HG03469 (cell line): ENCODE measurements around the gene DDX5.
"Not testable (repeated sequence)": the region's sequence is repeated elsewhere in the genome, so short reads cannot be mapped to it uniquely, and the experiment has no call there.

Experiments used
- ATAC-seq: cut with Tn5 transposase; IDR thresholded peaks from one replicate; pipeline ENCODE4 v1.9.1; 2021; ENCODE audit warnings: mild to moderate bottlenecking, moderate library complexity, moderate number of reproducible peaks; ENCODE audit not compliant: unreplicated experiment

Gene DDX5

DNA sequence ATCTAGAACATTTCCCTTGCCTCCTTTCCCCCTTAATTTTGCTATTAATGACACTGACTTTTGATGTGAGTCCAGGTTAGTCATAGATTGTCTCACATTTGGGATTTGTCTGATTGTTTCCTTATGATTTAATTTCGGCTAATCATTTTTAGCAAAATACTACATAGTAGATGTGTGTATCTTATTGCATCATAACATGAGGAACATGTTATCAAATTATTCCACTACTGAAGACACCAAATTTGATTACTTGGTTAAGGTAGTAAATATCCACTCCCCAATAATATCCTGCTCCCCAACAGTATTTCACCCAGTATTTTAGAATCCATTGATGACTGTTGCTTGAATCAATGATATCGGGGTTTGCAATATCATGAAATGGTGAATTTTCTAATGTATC, 12.0 kb downstream of the DDX5 start:
- no peak for ATAC-seq

DNA sequence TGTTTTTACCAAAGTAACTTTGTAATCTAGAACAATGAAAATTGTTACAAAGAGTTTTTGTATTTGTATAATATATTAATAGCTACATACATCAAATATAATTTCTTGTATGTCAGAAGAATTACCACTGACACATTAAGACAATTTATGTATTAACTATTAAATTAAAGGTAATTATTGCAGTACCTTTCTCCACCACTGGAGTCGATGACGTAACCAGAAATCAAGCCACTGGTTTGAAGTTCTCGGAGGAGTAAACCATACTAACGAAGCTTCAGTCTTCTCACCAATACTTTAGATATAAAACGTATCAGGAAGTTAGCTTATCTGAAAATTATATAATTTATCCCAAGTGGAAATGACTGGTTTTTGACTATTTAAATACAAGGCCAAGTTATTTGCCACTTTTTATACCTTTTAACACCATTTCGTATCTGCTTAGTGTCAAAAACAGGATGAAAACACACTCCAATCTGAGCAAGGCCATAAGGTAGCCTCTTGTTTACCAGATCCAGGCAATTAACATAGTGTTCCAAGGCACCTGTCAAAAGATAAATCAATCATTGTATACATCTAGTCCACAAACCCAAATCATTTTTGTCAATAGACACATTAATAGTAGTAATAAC, 13.5 kb downstream of the DDX5 start:
- ATAC-seq = no peak

DNA sequence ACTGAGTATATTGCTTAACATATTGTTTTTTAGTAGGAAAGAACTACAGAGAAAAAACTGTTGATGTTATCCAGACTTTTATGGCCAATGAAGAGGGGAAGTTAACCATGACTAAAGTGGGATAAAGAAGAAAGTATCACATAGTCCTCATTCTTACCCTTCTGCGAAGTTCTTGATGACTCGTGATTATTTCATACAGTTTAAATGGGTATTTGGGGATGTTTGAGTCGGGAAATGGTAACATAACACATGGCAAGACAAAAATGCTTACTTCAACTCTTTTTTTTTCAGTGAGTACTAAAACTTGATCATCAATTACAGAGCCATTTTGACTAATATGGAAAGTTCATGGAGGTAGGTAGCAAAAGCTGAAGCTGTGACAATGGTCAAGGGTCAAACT, 14.1 kb downstream of the DDX5 start:
- no peak for ATAC-seq

GRCh38 chr17:64491034-64491860, 14.8 kb downstream of the DDX5 start:
- no peak for ATAC-seq

GRCh38 chr17:64488301-64488700, 17.8 kb downstream of the DDX5 start:
- ATAC-seq = no peak

GRCh38 chr17:64484380-64484779, 21.7 kb downstream of the DDX5 start:
- ATAC-seq = no peak

DNA sequence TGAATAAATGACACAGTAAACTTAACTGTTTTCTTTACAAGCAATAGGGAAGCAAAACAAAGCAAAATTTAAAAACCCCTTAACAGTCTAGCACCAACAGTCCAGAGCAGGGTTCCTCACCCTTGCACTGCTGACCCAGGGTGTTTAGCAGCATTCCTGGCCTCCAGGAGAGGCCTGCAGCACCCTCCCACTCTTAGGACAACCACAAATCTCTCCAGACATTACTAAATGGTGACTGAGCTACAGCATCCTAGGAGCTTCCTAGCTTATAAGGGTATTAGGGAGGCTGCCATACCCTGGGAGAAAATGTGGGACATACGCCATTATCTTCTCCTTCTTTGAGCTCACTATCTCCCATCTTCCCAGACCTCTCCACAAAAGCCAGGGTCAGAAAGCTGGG, 25.1 kb downstream of the DDX5 start:
- no peak for ATAC-seq

DNA sequence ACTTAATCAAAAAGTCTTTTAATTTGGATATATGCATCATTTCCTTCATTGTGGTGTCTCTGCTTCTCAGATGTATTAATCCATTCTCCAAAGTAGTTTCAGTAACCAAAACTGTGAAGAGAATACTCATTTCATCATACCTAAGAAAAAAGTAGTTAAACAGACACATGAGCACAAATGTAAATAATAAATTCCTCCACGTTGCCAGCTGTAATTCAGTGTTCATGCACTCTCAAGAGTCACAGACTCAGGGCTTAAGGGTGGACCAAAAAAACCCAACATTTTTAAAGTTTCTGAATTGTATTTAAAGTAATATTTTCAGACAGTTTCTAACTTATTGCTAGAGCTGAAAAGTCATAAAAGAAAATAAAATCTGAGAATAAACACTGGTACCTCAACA, 28.2 kb downstream of the DDX5 start:
- no peak for ATAC-seq

DNA sequence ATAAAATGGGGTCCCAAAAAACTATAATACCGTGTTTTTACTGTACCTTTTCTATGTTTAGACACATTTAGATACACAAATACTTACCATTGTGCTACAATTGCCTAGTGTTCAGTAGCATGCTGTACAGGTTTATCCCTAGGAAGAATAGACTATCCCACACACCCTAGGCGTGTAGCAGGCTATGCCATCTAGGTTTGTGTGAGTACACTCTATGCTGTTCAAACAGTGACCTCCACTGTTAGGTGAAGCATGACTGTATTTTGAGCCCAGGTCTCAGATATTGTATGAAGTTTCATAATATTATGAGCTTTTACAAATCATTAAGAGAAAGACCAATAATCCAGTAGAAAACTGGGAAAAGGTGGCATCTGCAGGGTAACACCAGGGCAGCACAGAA, 33.5 kb downstream of the DDX5 start:
- no peak for ATAC-seq

GRCh38 chr17:64471440-64471839, 34.6 kb downstream of the DDX5 start:
- no peak for ATAC-seq

DNA sequence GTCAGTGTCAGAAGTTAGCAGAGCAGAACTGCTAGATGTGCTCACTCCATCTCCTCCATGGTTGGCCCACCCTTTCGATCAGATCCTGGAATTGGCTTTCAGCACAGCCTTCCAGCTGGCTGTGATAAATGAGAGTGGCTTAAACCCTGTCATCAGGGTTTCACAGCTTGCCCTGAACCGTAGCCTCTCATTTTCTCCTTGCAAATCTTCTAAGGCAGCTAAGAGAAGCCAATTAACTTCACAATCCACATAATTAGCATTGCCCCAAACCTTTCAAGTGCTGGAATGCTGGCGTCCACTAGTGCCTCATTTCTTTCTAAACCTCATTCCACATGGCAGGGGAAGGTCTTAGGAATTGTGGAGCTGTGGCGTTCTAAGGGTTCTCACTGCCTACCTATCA, 35.5 kb downstream of the DDX5 start:
- no peak for ATAC-seq

DNA sequence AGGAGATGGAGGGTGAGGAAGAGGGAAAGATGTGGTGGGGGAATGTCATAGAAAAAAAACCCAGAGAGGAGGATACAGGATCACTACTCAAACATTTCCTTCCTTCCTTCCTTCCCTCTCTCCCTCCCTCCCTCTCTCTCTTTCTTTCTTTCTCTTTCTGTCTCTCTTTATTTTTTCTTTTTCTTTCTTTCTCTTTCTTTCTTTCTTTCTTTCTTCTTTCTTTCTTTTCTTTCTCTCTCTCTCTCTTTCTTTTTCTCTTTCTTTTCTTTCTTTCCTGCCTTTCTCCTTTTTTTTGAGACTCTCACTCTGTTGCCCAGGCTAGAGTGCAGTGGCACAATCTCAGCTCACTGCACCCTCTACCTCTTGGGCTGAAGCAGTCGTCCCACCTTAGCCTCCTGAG, 39.3 kb downstream of the DDX5 start:
- not testable (repeated sequence) for ATAC-seq

DNA sequence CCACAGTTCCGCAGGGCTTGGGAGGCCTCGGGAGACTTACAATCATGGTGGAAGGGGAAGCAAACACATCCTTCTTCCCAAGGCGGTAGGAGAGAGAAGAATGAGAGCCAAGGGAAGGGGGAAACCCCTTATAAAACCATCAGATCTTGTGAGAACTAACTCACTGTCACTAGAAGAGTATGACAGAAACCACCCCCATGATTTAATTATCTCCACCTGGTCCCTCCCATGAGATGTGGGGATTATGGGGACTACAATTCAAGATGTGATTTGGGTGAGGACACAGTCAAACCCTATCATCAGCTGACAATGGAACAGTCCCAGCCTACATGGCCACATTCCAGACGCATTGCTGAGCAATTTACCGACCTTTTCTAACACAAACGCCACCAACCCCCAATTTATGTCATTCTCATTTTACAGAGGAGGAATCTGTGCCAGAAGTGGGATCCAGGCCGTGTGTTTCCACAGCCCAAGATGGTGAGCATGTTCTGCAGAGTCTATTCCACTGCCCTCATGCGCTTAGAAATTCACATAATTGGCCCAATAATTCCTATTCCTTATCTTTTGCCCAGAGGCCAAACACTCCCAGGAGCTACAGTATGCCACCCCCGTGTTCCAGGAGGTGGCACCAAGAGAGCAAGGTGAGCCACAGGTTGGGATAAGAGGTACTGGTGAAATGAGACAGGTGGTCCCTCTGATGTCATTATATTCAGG, 39.9 kb downstream of the DDX5 start:
- no peak for ATAC-seq

- ATAC-seq = no peak
Observed at GRCh38 chr17:64461788-64462187, 44.3 kb downstream of the DDX5 start.

- no peak for ATAC-seq
Observed at GRCh38 chr17:64460955-64461354, 45.1 kb downstream of the DDX5 start.

GRCh38 chr17:64459818-64460217, 46.3 kb downstream of the DDX5 start:
- not testable (repeated sequence) for ATAC-seq

DNA sequence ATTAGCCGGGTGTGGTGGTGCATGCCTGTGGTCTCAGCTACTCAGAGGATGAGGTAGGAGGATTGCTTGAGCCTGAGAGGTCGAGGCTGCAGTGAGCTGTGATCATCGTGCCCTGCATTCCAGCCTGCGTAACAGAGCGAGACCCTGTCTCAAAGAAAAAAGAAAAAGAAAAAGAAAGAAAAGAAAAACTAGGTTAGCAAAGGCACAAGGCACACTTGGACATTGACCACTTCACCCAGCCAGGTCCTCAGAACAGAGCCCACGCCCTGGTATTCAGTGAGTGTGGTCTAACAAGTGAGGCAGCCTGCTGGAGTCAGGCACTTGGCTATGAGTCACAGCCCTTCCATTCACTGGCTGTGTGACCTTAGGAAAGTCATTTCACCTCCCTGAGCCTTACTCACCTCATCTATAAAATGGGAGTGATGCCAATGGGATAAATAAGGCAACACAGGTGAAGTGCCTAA, 46.8 kb downstream of the DDX5 start:
- no peak for ATAC-seq

DNA sequence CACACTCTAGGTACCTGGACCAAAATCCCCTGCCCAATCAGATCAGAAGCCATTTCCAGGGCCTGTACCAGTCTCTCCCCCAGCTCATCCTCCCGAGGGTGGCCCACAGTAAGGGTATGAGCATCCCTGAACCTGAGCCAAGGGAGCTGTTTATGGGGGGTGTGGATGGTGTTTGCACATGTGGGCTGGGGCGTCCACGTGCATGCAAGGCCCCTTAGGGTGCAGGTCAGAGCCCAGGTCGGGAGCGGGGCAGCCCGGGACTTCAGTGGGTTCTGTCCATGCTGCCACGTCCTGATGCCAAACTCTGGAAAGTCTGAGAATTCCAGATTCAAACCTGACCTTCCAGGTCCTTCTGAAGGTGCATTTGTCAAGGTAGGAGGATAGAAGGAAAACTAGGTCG, 47.3 kb downstream of the DDX5 start:
- no peak for ATAC-seq

DNA sequence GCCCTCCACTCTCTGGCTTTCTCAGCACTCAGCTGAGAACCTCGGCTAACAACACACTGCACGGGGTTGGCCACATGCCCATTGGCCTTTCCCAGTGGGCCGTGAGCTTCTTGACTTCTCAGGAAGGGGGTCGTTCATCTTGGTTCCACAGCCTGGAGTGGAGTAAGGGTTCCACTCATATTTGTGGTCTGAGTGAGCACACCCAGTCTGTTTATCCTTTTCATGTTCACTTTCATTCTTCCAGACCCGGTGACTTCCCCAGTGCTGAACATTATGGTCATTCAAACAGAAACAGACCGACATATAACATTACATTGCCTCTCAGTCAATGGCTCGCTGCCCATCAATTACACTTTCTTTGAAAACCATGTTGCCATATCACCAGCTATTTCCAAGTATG, 48.9 kb downstream of the DDX5 start:
- ATAC-seq = no peak

DNA sequence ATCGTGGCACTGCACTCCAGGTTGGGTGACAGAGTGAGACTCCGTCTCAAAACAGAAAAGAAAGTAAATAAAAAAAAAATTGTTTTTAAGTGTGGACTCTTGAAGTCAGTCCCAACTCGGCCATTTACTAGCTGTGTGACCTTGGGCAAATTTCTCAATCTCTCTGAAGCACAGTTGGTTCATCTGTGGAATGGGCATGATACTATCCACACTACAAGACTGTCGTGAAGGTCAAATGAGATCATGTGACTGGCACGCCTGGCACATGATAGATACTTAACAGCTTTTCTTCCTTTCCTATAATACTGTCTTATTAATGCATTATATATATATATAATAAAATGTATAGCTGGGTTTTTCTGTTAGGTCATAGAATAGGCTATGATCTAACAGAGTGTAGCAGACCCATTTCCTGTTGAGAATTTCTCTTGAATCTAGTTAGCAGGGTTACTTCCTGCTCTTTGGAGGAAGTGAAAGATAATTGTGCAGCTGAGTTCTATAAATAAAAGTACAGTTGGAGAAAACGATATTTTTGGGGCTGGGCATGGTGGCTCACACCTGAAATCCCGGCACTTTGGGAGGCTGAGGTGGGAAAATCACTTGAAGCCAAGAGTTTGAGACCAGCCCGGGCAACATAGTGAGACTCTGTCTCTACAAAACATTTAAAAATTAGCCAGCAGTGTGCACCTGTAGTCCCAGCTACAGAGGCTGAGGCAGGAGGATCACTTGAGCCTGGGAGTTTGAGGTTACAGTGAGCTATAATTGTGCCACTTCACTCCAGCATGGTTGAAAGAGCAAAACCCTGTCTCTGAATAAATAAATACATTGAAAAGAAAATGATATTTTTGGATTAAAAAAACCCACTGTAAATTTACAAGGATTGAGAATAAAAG, 49.9 kb downstream of the DDX5 start:
- ATAC-seq = no peak

DNA sequence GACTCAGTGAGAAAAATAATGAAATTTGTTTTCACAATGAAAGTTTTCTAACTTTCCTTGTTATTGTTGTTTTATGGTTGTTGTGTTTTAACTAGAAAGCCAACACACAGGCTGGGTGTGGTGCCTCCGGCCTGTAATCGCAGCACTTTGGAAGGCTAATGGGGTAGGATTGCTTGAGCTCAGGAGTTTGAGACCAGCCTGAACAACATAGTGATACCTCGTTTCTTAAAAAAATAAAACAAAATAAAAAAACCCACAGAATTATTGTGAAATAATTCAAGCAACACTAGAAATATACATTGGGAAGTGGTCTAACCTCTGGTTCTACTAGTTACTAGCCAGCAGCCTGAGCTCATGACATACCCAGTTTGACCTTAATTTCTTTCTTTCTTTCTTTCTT, 56.5 kb downstream of the DDX5 start:
- no peak for ATAC-seq
